ENCODE data around the gene VAMP7. TPM values are rescaled to one million over a fixed set of nuclear protein-coding genes. Genes with fewer than 3 reads are reported as not detected.
"Not testable (repeated sequence)": the region's sequence is repeated elsewhere in the genome, so short reads cannot be mapped to it uniquely, and the experiment has no call there.

VAMP7 gene
- total RNA-seq, 4 donors from 2014 or later, result 16.5 to 44.5 (median 23.6) TPM

DNA sequence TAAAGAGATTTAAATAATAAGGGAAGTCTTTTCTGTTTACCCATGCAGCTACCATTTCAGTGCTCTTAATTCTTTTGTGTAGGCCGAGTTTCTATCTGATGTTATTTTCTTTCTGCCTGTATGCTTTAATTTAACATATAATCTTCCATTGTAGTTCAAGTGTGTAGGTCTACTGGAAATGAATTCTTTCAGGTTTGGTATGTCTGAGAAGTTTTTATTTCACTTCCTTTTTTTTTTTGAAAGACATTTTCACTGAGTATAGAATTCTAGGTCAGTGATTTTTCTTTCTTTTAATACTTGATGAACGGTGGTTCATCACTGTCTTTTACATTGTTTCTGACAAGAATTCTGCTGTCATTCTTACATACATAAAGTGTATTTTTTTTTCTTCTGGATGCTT is 42.1 kb downstream of the VAMP7 start:
- no peak for DNase-seq
- no peak overlapping the region for H3K27ac ChIP-seq
- no peaks in the 10 kb centered on the region for H3K27me3 ChIP-seq
- no peaks in the 10 kb centered on the region for H3K9me3 ChIP-seq
- H3K4me3 ChIP-seq, result no peak overlapping the region
- peaks cover 0 to 24% (median 0%) of the 10 kb centered on the region in 3 donors for H3K36me3 ChIP-seq
- no peaks in the 10 kb centered on the region for H3K4me1 ChIP-seq
- TF ChIP-seq, protein P1, sequence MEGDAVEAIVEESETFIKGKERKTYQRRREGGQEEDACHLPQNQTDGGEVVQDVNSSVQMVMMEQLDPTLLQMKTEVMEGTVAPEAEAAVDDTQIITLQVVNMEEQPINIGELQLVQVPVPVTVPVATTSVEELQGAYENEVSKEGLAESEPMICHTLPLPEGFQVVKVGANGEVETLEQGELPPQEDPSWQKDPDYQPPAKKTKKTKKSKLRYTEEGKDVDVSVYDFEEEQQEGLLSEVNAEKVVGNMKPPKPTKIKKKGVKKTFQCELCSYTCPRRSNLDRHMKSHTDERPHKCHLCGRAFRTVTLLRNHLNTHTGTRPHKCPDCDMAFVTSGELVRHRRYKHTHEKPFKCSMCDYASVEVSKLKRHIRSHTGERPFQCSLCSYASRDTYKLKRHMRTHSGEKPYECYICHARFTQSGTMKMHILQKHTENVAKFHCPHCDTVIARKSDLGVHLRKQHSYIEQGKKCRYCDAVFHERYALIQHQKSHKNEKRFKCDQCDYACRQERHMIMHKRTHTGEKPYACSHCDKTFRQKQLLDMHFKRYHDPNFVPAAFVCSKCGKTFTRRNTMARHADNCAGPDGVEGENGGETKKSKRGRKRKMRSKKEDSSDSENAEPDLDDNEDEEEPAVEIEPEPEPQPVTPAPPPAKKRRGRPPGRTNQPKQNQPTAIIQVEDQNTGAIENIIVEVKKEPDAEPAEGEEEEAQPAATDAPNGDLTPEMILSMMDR (IDR thresholded peaks at IDR 0.05), result no peak
- no peak for TF ChIP-seq POLR2A (IDR thresholded peaks at IDR 0.05)

DNA sequence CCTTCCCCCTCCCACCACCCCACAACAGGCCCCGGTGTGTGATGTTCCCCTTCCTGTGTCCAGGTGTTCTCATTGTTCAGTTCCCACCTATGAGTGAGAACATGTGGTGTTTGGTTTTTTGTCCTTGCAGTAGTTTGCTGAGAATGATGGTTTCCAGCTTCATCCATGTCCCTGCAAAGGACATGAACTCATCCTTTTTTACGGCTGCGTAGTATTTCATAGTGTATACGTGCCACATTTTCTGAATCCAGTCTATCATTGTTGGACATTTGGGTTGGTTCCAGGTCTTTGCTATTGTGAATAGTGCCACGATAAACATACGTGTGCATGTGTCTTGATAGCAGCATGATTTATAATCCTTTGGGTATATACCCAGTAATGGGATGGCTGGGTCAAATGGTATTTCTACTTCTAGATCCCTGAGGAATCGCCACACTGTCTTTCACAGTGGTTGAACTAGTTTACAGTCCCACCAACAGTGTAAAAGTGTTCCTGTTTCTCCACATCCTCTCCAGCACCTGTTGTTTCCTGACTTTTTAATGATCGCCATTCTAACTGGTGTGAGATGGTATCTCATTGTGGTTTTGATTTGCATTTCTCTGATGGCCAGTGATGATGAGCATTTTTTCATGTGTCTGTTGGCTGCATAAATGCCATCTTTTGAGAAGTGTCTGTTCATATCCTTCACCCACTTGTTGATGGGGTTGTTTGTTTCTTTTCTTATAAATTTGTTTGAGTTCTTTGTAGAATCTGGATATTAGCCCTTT is 49.9 kb downstream of the VAMP7 start:
- H3K27ac ChIP-seq, H3K4me1 ChIP-seq, DNase-seq, H3K4me3 ChIP-seq, H3K9me3 ChIP-seq, H3K27me3 ChIP-seq: not testable (repeated sequence)
- H3K36me3 ChIP-seq, result peaks cover 0 to 17% (median 3%) of the 10 kb centered on the region in 3 donors

GRCh38 chrX:155938132-155938531 is 57.0 kb downstream of the VAMP7 start:
- Histone ChIP-seq H3K4me1 (no peaks in the 10 kb centered on the region), H3K27ac (no peak overlapping the region), H3K4me3 (no peak overlapping the region), H3K36me3 (peaks cover 0 to 5% (median 0%) of the 10 kb centered on the region in 3 donors), H3K9me3 (no peaks in the 10 kb centered on the region), H3K27me3 (no peaks in the 10 kb centered on the region)
- DNase-seq, result no peak
- TF ChIP-seq, protein P1 (IDR thresholded peaks at IDR 0.05), result no peak
- TF ChIP-seq POLR2A (IDR thresholded peaks at IDR 0.05), result no peak

DNA sequence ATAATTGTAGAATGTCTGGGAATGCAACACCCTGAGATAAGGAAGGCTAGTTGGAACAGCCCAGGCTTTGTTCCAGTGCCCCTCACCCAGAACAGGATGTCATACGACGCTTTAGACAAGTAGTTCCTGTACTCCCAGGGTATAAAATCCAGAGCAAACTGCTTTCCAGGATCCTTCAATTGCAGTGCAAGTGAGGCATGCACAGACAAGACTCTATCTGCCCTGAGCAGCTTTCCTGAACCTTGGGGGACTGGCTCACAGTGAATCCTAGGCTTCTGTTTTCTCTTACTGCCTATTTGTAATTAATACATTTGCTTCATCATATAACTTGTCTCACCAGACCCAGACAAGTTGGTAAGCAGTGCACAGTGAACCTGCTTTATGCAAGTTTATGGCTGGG is 68.0 kb downstream of the VAMP7 start:
- Histone ChIP-seq H3K27ac (no peak overlapping the region), H3K4me3 (no peak overlapping the region)

GRCh38 chrX:155951237-155951789 is 70.2 kb downstream of the VAMP7 start:
- H3K36me3 ChIP-seq, result no peaks in the 10 kb centered on the region
- no peak overlapping the region for H3K4me3 ChIP-seq

More for the DNA sequence above, 68.0 kb downstream of the VAMP7 start:
- Histone ChIP-seq H3K9me3 (no peaks in the 10 kb centered on the region), H3K4me1 (no peaks in the 10 kb centered on the region), H3K36me3 (no peaks in the 10 kb centered on the region), H3K27me3 (no peaks in the 10 kb centered on the region)
- no peak for TF ChIP-seq POLR2A (IDR thresholded peaks at IDR 0.05)
- TF ChIP-seq, protein P1 (IDR thresholded peaks at IDR 0.05), result no peak
- no peak for DNase-seq

GRCh38 chrX:155953055-155953454 is 71.9 kb downstream of the VAMP7 start:
- no peaks in the 10 kb centered on the region for H3K36me3 ChIP-seq
- no peak overlapping the region for H3K27ac ChIP-seq
- no peak overlapping the region for H3K4me3 ChIP-seq
- H3K4me1 ChIP-seq, result no peaks in the 10 kb centered on the region
- no peaks in the 10 kb centered on the region for H3K27me3 ChIP-seq
- H3K9me3 ChIP-seq, result no peaks in the 10 kb centered on the region
- TF ChIP-seq, protein P1 (IDR thresholded peaks at IDR 0.05), result no peak
- no peak for TF ChIP-seq POLR2A (IDR thresholded peaks at IDR 0.05)
- no peak for DNase-seq

More at GRCh38 chrX:155951237-155951789, 70.2 kb downstream of the VAMP7 start:
- Histone ChIP-seq H3K27me3 (no peaks in the 10 kb centered on the region), H3K27ac (no peak overlapping the region), H3K4me1 (no peaks in the 10 kb centered on the region), H3K9me3 (no peaks in the 10 kb centered on the region)
- DNase-seq, result no peak
- no peak for TF ChIP-seq POLR2A (IDR thresholded peaks at IDR 0.05)
- TF ChIP-seq, protein P1 (IDR thresholded peaks at IDR 0.05), result no peak

Measured in Peyer's patch (tissue), 4 donors.